Measurements from ENCODE around the gene FKBP1A. TPM values are rescaled to one million over a fixed set of nuclear protein-coding genes. Genes with fewer than 3 reads are reported as not detected.

The FKBP1A gene
- total and polyA plus RNA-seq, 10 of the 15 experiments (the other 5 are each of a cell fraction or from before 2014, with no cell fraction given): 103 to 687 (median 254) TPM

- no peaks in the 10 kb centered on the region for H3K79me2 ChIP-seq (ENCODE audit: control insufficient read depth, insufficient read depth, low read length)
- ChIA-PET SMC1A (ENCODE audit: uncharacterized antibody, unreplicated experiment) (interaction anchor here (1.0 to 4.9 kb wide), 14 partner anchors 10 to 224 kb away, joined by 3 to 32 read pairs (median 6); partner anchors contain the start of gene SDCBP2), CTCF (interaction anchor here (0.8 to 7.2 kb wide), 24 partner anchors 9 to 341 kb away, joined by 3 to 65 read pairs (median 9); partner anchors contain the start of gene NSFL1C), RAD21 (ENCODE audit: unreplicated experiment) (interaction anchor here (0.9 to 3.6 kb wide), 12 partner anchors 12 to 129 kb away, joined by 3 to 16 read pairs (median 5); partner anchors contain the start of gene SDCBP2), POLR2A (no interaction called here)
- no peak overlapping the region for H3K27ac ChIP-seq (ENCODE audit: control insufficient read depth, insufficient read depth)
- no peaks in the 10 kb centered on the region; the same call in 2 of the 3 replicates for H3K9me3 ChIP-seq (replicated peaks; ENCODE audit: control insufficient read depth, insufficient read depth, low read length)
- BruUV-seq (replicated peaks): no TSS peak
- H3K4me1 ChIP-seq (ENCODE audit: control insufficient read depth, insufficient read depth, low read length): peaks cover 11% of the 10 kb centered on the region
- H3K4me2 ChIP-seq (ENCODE audit: control insufficient read depth, insufficient read depth): no peak overlapping the region
- TF ChIP-seq PBX3 (IDR thresholded peaks at IDR 0.05; ENCODE audit: insufficient replicate concordance, low read depth, low read length): no peak
- no peak for TF ChIP-seq ZNF217 (IDR thresholded peaks at IDR 0.05)
- no peak for TF ChIP-seq MXI1 (IDR thresholded peaks at IDR 0.05; ENCODE audit: low read depth, low read length)
- no peak for TF ChIP-seq EED (IDR thresholded peaks at IDR 0.05; ENCODE audit: low read depth)
- TF ChIP-seq GATAD2B (conservative IDR thresholded peaks at IDR 0.05; ENCODE audit: low read depth): no peak
- TF ChIP-seq ATF7 (IDR thresholded peaks at IDR 0.05; ENCODE audit: low read depth): no peak
- TF ChIP-seq SMC3 (IDR thresholded peaks at IDR 0.05; ENCODE audit: borderline replicate concordance, low read length): no peak
- no peak for TF ChIP-seq ZBED1 (IDR thresholded peaks at IDR 0.05; ENCODE audit: borderline replicate concordance)
- no peak for TF ChIP-seq FOXK2 (IDR thresholded peaks at IDR 0.05)
- no peak for TF ChIP-seq POLR2AphosphoS2 (IDR thresholded peaks at IDR 0.05; ENCODE audit: low read depth, low read length)
- no peak for TF ChIP-seq MEF2B (IDR thresholded peaks at IDR 0.05; ENCODE audit: partially characterized antibody, poor library complexity, severe bottlenecking)
- TF ChIP-seq RELB (IDR thresholded peaks at IDR 0.05; ENCODE audit: low read depth): no peak
- H3K9ac ChIP-seq (ENCODE audit: control insufficient read depth, insufficient read depth, low read length): no peak overlapping the region
- no peak overlapping the region for H2AFZ ChIP-seq (ENCODE audit: control insufficient read depth, low read depth, low read length)
- no peaks in the 10 kb centered on the region for H3K36me3 ChIP-seq (ENCODE audit: control insufficient read depth in 2 of 2, insufficient read depth in 2 of 2, low read length in 1 of 2)
- H4K20me1 ChIP-seq (ENCODE audit: control insufficient read depth, insufficient read depth): peaks cover 3% of the 10 kb centered on the region; the same call in 1 of the 2 replicates
- DNase-seq (ENCODE audit: low read depth, low spot score): no peak
- intact Hi-C loops (cut with micrococcal nuclease; ENCODE audit: unreplicated experiment): loop anchor here (5.0 kb wide), 1 partner anchor 44 kb away; the partner anchor contains the start of gene FKBP1A
- WGBS (ENCODE audit: insufficient coverage, insufficient replicate concordance, low lambda C conversion rate, missing lambda C conversion rate): 85% methylated on average over 8 of the region's 8 CpGs
- no peak for ATAC-seq
- FAIRE-seq: no peak
- H3K27me3 ChIP-seq (replicated peaks in 1 of 2; ENCODE audit: control insufficient read depth in 2 of 2, insufficient read depth in 2 of 2, low read length in 1 of 2): no peaks in the 10 kb centered on the region
- H3K4me3 ChIP-seq: no peak overlapping the region
- in situ Hi-C loops (cut with MboI): loop anchor here (5.0 kb wide), 1 partner anchor 124 kb away; no protein-coding TSS in a partner anchor
These were observed 43.4 kb upstream of the FKBP1A start for GRCh38 chr20:1436263-1436662.

All from GM12878 (cell line).